GM10266 (cell line): ENCODE data around the gene ZFR2.

Source experiments
- DNase-seq: peaks from one replicate; pipeline ENCODE4 v3.0.0; 2012; ENCODE audit errors: extremely low spot score
- TF ChIP-seq, protein P1 (sequence below): IDR thresholded peaks from 2 replicates; pipeline ENCODE4 v1.5.1; 2012; ENCODE audit warnings: mild to moderate bottlenecking, low read depth; ENCODE audit not compliant: control insufficient read depth, insufficient read depth; ENCODE audit errors: missing control alignments

Gene ZFR2

DNA sequence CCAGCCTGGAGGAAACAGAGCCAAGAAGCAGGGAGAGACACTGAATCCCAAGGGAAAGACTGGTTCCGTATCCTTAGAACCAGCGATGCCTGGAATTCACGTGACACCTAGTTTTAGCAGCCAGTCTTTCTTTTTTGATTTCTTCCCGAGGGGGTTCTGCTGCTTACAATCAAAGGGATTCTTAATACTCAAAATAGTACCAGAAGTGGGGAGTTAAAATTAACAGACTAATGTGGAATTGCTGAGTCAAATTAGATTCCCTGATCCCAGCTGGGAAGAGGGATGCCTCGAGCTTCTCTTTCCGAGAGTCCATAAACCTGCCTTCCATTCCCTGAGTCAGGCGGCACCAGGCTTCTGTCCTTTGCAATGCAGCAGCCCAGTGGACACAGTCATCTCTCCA is 77.9 kb downstream of the ZFR2 start:
- TF ChIP-seq, protein P1, sequence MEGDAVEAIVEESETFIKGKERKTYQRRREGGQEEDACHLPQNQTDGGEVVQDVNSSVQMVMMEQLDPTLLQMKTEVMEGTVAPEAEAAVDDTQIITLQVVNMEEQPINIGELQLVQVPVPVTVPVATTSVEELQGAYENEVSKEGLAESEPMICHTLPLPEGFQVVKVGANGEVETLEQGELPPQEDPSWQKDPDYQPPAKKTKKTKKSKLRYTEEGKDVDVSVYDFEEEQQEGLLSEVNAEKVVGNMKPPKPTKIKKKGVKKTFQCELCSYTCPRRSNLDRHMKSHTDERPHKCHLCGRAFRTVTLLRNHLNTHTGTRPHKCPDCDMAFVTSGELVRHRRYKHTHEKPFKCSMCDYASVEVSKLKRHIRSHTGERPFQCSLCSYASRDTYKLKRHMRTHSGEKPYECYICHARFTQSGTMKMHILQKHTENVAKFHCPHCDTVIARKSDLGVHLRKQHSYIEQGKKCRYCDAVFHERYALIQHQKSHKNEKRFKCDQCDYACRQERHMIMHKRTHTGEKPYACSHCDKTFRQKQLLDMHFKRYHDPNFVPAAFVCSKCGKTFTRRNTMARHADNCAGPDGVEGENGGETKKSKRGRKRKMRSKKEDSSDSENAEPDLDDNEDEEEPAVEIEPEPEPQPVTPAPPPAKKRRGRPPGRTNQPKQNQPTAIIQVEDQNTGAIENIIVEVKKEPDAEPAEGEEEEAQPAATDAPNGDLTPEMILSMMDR, result no peak

DNA sequence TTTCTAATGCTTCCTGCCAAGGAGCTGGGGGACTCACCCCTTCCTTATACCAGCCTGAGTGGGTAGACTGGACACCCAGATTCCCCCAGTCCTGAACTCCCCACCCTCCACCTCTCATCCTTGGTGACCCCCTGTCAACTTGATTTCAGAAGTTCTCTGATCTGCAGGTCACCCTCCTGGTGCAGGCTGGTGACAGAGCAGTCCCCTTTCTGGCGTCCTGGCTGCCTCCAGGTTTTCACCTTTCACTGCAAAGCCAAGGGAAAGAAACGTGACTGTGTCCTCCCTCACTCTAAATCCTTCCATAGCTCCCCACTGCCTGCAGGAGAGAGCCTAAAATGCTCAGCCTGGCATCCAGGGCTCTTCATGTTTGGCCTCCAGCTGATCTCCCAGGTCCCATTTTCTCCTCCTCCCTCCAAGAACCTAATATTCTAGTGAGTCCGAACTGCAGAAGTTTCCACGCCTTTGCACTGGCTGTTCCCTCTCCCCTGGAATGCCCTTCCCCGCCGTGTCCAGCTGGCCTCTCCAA is 78.6 kb downstream of the ZFR2 start:
- TF ChIP-seq, protein P1, result no peak
- no peak for DNase-seq

More for the DNA sequence above, 77.9 kb downstream of the ZFR2 start:
- DNase-seq, result no peak

DNA sequence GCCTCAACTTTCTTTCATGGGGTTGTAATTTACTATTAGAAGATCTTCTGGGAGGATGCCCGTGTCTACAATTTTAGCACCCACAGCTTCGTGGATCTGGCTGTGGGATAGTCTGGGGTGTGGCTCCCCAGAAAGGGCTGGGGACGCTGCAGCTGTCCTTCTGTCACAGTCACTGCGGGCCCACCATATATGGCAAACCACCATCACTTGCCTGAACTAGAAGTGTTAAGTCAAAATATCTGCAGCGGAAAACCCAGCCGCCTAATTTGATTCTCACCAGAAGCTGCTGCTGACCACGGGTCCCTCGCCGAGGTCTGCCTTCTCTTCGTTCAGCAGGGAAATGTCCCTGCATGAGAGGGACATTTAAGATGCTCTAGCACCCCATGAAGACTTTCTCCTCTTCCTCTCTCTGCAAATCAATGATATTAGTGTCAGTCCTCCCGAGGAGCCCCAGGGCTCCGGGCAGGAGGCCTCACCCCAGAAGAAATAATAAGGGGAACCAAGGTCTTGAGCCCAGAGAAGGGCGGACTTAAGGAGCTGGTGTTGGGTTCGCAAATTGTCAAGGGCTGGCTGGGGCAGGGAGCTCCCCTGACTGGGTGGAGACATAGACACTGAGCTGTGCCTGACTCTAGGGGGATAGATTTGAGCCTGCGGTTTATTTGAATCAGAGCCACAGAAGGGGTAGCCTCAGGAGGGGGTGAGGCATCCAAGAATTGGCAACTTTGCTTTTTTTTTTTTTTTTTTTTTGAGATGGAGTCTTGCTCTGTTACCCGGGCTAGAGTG is 79.7 kb downstream of the ZFR2 start:
- TF ChIP-seq, protein P1, result no peak
- no peak for DNase-seq

DNA sequence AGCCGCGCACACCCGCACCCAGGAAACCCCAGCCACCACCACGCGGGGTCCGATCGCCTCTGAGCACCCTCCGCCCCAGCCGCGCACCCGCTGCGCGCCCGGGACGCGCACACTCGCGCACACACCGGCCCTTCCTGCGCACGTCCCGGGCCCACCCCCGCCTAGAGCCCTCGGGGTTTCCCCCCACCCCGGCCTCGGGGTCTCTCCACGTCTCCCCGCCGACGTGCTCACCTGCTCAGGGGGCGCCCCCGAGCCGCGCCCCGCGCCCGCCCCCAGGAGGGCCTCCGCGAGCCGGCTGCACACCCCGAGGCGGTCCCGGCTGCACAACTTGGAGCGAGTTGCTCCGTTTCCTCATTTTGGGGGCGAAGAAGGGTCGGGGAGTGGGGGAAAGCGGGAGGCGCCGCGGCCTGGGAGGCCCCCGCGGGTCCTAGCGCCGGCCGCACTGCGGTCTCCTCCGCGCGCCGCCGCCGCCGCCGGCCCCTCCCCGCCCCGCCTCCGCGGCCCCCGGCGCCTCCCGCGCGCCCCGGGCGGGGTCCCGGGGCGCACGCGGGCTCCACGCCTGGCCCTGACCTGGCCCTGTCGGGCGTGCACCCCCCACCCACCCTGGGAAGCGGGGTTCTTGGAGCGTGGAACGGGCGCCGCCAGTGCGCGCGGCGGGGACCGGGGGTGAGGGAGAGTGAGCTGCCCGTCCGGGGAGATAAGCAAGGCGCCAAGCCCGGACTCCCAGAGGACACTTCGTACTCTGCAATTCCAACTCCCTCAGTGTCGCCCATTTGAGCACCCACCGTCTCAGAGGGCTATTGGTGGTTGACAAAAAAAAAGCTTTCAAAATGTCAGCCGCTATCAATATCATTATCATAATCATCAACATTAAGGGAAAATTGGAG is 82.7 kb downstream of the ZFR2 start, which contains the start of gene MATK:
TSS of gene MATK (minus strand) at position 444 of the 887 bp plus-strand sequence. CDS start 1,246 bp downstream, outside the sequence.
- TF ChIP-seq, protein P1, result no peak
- DNase-seq, result peak; percentile 74

DNA sequence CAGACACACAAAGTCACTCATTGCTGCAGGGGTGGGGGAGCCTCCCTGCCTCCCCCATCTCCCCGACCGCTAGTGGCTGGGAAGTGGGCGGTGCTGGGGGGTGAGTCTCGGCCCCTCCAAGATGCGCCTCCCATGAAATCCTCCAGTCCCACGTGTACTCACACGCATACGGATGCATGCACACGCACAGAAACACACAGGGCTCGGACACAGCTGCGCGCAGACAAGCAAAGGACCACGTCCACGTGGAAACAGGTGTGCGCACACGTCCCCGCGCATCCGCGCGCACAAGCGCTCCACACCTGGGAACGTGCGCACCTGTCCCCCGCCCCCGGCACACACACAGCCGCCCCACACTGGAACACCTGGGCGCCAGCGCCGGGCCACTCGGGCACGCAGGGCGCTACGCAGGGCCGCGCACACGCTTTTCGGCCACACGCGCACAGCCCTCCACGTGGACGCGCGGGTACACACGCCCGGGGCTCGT is 83.3 kb downstream of the ZFR2 start:
- TF ChIP-seq, protein P1, result no peak
- DNase-seq, result no peak

DNA sequence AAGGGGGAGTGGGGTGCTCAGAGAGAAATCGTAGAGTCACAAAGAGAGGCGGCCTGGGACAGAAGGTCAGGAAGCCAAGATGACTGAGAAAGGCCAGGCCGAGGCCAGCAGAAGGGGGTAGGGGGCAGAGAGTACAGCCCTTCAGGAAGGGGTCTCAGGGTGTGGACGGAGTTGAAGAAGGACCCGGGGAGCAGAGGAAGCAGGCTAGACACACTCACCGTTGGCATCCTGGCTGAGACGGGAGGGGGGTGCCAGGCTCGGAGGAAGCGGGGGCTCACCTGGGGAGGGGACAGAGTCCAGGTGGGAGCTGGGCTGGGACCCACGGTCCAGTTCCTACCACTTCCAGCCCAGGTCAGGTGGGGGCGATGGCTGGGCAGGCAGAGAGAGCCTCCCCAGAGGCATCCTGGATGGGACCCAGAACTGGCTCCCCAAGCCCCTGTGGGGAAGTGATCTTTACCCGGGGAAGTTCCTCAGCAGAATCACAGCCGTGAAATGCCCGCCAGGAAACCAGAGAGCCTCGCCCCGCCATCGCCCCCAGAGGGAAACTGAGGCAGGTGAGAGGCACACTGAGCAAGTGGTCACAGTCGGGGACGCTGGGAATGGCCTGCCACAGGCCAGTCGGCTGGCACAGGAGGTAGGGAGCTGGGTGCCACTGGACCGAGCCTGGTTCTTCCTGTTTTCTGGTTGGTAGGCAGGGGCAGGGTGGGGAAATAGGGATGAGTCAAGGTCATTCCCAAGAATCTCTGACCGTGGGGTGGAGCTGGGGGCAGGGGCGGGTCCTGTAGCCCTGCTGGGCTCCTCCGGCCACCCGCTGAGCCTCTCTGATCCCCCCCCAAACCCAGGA is 84.0 kb downstream of the ZFR2 start:
- TF ChIP-seq, protein P1, result no peak
- DNase-seq, result no peak
